IMR-90 (cell line): ENCODE results near the gene MRPL52.
"Not testable (repeated sequence)": the region's sequence is repeated elsewhere in the genome, so short reads cannot be mapped to it uniquely, and the experiment has no call there.

ENCODE experiments used
- CEBPB ChIP-seq: IDR thresholded peaks from 2 replicates; pipeline ENCODE4 v1.6.1; 2012; ENCODE audit warnings: low read depth, low read length, improper control_type of control experiment
- CHD1 ChIP-seq: IDR thresholded peaks from 2 replicates; pipeline ENCODE4 v1.6.1; 2012; ENCODE audit warnings: low read depth, low read length, improper control_type of control experiment
- MAFK ChIP-seq: IDR thresholded peaks from 2 replicates; pipeline ENCODE4 v1.6.1; 2012; ENCODE audit warnings: low read depth, low read length, improper control_type of control experiment
- POLR2A ChIP-seq: IDR thresholded peaks from 2 replicates; pipeline ENCODE4 v1.6.1; 2012; ENCODE audit warnings: mild to moderate bottlenecking, low read depth, low read length
- RCOR1 ChIP-seq: IDR thresholded peaks from 2 replicates; pipeline ENCODE4 v1.6.1; 2012; ENCODE audit warnings: mild to moderate bottlenecking, low read length, improper control_type of control experiment; ENCODE audit not compliant: insufficient replicate concordance
- RFX5 ChIP-seq: IDR thresholded peaks from 2 replicates; pipeline ENCODE4 v1.8.0; 2012; ENCODE audit warnings: low read depth, mild to moderate bottlenecking, low read length, moderate library complexity
- SMC3 ChIP-seq: fragments of 150-350 bp; IDR thresholded peaks from 2 replicates; pipeline ENCODE4 v1.6.1; 2016; ENCODE audit warnings: low read depth, mild to moderate bottlenecking, antibody characterized with exemption, low read length, moderate library complexity
- TF ChIP-seq, protein P1 (sequence below): conservative IDR thresholded peaks from 2 replicates; pipeline ENCODE4 v1.5.1; 2012; ENCODE audit warnings: mild to moderate bottlenecking, low read depth, low read length, improper control_type of control experiment
- TF ChIP-seq, protein P2 (sequence below): fragments of 150-350 bp; IDR thresholded peaks from 2 replicates; pipeline ENCODE4 v1.6.1; 2017; ENCODE audit warnings: mild to moderate bottlenecking, antibody characterized with exemption, low read length, low read depth

DNA sequence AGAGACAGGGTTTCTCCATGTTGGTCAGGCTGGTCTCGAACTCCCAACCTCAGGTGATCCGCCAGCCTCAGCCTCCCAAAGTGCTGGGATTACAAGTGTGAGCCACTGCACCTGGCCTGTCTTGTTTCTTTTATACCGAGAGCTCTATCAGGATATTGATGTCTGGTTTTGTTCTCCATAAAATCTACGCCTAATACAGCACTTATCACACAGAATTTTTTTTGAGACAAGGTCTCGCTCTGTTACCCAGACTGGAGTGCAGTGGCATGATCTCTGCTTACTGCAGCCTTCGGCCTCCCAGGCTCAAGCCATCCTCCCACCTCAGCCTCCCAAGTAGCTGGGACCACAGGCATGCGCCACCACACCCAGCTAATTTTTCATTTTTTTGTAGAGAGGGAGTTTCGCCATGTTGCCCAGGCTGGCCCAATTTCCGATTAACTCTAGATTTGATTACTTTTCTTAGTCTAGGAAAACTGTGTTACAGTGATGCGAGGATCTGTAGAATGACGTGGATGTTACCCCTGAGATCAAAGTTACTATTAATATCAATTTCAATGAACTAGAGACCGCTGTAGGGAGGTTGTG is 519 bp upstream of the MRPL52 start:
- TF ChIP-seq, protein P1, sequence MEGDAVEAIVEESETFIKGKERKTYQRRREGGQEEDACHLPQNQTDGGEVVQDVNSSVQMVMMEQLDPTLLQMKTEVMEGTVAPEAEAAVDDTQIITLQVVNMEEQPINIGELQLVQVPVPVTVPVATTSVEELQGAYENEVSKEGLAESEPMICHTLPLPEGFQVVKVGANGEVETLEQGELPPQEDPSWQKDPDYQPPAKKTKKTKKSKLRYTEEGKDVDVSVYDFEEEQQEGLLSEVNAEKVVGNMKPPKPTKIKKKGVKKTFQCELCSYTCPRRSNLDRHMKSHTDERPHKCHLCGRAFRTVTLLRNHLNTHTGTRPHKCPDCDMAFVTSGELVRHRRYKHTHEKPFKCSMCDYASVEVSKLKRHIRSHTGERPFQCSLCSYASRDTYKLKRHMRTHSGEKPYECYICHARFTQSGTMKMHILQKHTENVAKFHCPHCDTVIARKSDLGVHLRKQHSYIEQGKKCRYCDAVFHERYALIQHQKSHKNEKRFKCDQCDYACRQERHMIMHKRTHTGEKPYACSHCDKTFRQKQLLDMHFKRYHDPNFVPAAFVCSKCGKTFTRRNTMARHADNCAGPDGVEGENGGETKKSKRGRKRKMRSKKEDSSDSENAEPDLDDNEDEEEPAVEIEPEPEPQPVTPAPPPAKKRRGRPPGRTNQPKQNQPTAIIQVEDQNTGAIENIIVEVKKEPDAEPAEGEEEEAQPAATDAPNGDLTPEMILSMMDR, result not testable (repeated sequence)
- TF ChIP-seq, protein P2, sequence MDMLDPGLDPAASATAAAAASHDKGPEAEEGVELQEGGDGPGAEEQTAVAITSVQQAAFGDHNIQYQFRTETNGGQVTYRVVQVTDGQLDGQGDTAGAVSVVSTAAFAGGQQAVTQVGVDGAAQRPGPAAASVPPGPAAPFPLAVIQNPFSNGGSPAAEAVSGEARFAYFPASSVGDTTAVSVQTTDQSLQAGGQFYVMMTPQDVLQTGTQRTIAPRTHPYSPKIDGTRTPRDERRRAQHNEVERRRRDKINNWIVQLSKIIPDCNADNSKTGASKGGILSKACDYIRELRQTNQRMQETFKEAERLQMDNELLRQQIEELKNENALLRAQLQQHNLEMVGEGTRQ, result not testable (repeated sequence)
- not testable (repeated sequence) for TF ChIP-seq MAFK, POLR2A, RFX5, CEBPB, CHD1, SMC3, RCOR1
